ENCODE data around the gene KRTAP20-1.

KRTAP20-1 gene

DNA sequence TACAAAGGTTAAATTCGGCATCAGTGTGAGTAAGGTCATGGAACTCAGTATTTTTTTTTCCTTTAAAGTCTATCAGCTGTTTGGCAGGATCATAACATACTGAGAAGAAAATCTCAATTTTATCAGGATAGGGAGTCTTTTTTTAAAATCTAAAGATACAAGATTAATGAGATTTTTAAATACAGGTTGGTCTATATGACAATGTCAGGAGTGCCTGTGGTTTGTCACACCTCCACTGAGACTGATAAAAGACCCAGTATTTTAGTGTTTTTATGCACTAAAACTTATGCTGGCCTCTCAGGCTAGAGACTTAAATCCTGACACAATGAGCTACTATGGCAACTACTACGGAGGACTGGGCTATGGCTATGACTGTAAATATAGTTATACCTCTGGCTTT, 26.3 kb downstream of the KRTAP20-1 start, which contains the start of gene KRTAP20-3:
TSS of gene KRTAP20-3 (plus strand) at position 301 of the 400 bp plus-strand sequence.
- Histone ChIP-seq H3K4me3 (replicated peaks; ENCODE audit: low read depth, low read length) (no peak within 1 kb of the TSS), H3K27me3 (replicated peaks; ENCODE audit: control insufficient read depth, insufficient read depth, low read length) (no peaks in the 10 kb centered on the region), H3K36me3 (ENCODE audit: control insufficient read depth, insufficient read depth, low read length) (no peaks in the 10 kb centered on the region)
- DNase-seq (ENCODE audit: extremely low read depth, insufficient read length): no peak
- TF ChIP-seq, protein P1, sequence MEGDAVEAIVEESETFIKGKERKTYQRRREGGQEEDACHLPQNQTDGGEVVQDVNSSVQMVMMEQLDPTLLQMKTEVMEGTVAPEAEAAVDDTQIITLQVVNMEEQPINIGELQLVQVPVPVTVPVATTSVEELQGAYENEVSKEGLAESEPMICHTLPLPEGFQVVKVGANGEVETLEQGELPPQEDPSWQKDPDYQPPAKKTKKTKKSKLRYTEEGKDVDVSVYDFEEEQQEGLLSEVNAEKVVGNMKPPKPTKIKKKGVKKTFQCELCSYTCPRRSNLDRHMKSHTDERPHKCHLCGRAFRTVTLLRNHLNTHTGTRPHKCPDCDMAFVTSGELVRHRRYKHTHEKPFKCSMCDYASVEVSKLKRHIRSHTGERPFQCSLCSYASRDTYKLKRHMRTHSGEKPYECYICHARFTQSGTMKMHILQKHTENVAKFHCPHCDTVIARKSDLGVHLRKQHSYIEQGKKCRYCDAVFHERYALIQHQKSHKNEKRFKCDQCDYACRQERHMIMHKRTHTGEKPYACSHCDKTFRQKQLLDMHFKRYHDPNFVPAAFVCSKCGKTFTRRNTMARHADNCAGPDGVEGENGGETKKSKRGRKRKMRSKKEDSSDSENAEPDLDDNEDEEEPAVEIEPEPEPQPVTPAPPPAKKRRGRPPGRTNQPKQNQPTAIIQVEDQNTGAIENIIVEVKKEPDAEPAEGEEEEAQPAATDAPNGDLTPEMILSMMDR (IDR thresholded peaks at IDR 0.05; ENCODE audit: insufficient read depth, low read length, poor library complexity, severe bottlenecking): no peak

DNA sequence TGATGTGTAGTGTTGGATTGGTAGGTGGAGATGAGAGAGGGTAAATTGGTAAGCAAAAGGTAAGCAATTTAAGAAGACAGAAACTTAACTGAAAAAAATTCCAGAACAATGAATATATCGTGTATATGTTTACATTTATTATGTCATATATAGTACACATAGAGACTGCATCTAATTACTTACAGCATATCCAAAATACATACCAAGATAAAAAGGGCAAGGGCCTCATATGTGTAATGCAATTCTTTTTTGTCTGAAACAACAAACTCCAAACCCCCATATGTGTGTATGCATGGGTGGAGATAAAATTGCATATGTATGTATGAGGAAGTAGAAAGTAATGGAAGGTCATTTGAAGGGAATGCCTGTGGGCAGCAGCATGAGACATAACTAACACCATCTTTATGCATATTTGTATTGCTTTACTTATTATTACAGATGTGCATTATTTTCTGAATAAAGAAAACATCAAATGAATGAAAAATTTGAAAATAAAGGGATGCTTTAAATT, 30.7 kb downstream of the KRTAP20-1 start:
- no peaks in the 10 kb centered on the region for H3K27me3 ChIP-seq (replicated peaks; ENCODE audit: control insufficient read depth, insufficient read depth, low read length)
- DNase-seq (ENCODE audit: extremely low read depth, insufficient read length): no peak
- H3K36me3 ChIP-seq (ENCODE audit: control insufficient read depth, insufficient read depth, low read length): no peaks in the 10 kb centered on the region
- TF ChIP-seq, protein P1 (IDR thresholded peaks at IDR 0.05; ENCODE audit: insufficient read depth, low read length, poor library complexity, severe bottlenecking): no peak
- no peak overlapping the region for H3K4me3 ChIP-seq (replicated peaks; ENCODE audit: low read depth, low read length)

DNA sequence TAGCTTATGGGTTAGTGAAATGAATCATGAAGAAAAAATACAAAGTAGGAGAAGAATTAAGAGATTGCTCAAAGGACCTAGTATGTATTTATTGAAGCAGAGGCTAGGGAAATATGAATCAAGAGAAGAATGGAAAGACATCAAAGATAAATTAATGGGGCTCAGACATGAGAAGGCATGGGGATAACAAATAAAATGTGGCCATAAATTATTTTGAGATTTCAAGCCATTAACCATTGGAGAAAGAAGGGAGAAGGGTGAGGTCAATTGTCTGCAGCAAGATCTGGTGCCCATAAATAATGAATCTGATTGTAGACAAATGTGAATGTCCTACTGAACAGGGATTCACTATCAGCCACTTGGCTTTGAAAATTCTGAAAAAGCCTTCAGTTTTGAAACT, 36.7 kb downstream of the KRTAP20-1 start:
- Histone ChIP-seq H3K4me3 (replicated peaks; ENCODE audit: low read depth, low read length) (no peak overlapping the region), H3K36me3 (ENCODE audit: control insufficient read depth, insufficient read depth, low read length) (no peaks in the 10 kb centered on the region), H3K27me3 (replicated peaks; ENCODE audit: control insufficient read depth, insufficient read depth, low read length) (no peaks in the 10 kb centered on the region)
- TF ChIP-seq, protein P1 (IDR thresholded peaks at IDR 0.05; ENCODE audit: insufficient read depth, low read length, poor library complexity, severe bottlenecking): no peak
- no peak for DNase-seq (ENCODE audit: extremely low read depth, insufficient read length)

Data from GM06990 (cell line).